Neuronal stem cell (in vitro differentiated cells): ENCODE results near the gene ACAD8.

Experiments
- DNase-seq: peaks from one replicate; pipeline ENCODE4 v3.0.0-alpha.2; 2013; ENCODE audit warnings: low spot score
- H2AFZ ChIP-seq: one replicate; pipeline ENCODE4 v1.6.1; 2013; ENCODE audit warnings: mild to moderate bottlenecking, low read length, inconsistent platforms
- H2AK5ac ChIP-seq: 2 replicates; pipeline ENCODE4 v1.6.1; 2013; ENCODE audit warnings: low read depth, mild to moderate bottlenecking, inconsistent platforms, low read length, moderate library complexity, mixed read lengths
- H2BK120ac ChIP-seq: 2 replicates; pipeline ENCODE4 v1.6.1; 2013; ENCODE audit warnings: low read depth, mild to moderate bottlenecking, inconsistent platforms, low read length, moderate library complexity, mixed read lengths
- H2BK12ac ChIP-seq: one replicate; pipeline ENCODE4 v1.6.1; 2013; ENCODE audit warnings: low read length, inconsistent platforms
- H2BK15ac ChIP-seq: 2 replicates; pipeline ENCODE4 v1.6.1; 2013; ENCODE audit warnings: mild to moderate bottlenecking, low read length, inconsistent platforms, mixed read lengths
- H2BK5ac ChIP-seq: one replicate; pipeline ENCODE4 v1.6.1; 2013; ENCODE audit warnings: inconsistent platforms, mild to moderate bottlenecking, low read length, moderate library complexity
- H3K14ac ChIP-seq: one replicate; pipeline ENCODE4 v1.6.1; 2013; ENCODE audit warnings: low read length, inconsistent platforms
- H3K18ac ChIP-seq: 2 replicates; pipeline ENCODE4 v1.6.1; 2013; ENCODE audit warnings: low read length, inconsistent platforms
- H3K23ac ChIP-seq: 2 replicates; pipeline ENCODE4 v1.6.1; 2013; ENCODE audit warnings: low read depth, mild to moderate bottlenecking, mixed read lengths, low read length, inconsistent platforms; ENCODE audit not compliant: poor library complexity
- H3K27ac ChIP-seq: replicated peaks from 3 replicates; pipeline ENCODE4 v1.5.1; 2013; ENCODE audit warnings: low read length, inconsistent platforms
- H3K27me3 ChIP-seq, 3 experiments: 2 replicates each; pipeline ENCODE4 v1.6.1; 2013; ENCODE audit warnings: low read length in 3 of 3, mild to moderate bottlenecking in 2 of 3, inconsistent platforms in 1 of 3, low read depth in 1 of 3, mixed read lengths in 1 of 3, moderate library complexity in 1 of 3; ENCODE audit not compliant: control insufficient read depth in 3 of 3, insufficient read depth in 3 of 3
- H3K36me3 ChIP-seq, 2 donors: replicated peaks in 1 of 2; 2 replicates each; pipeline ENCODE4 v1.6.1; 2013; ENCODE audit warnings: low read length in 2 of 2; ENCODE audit not compliant: control insufficient read depth in 2 of 2, insufficient read depth in 2 of 2
- H3K4ac ChIP-seq: 2 replicates; pipeline ENCODE4 v1.6.1; 2013; ENCODE audit warnings: inconsistent platforms, mild to moderate bottlenecking, low read length, moderate library complexity
- H3K4me1 ChIP-seq, 2 donors: 1 replicate in 1 of 2; 2 replicates in 1 of 2; pipeline ENCODE4 v1.6.1; 2013; ENCODE audit warnings: low read length in 2 of 2, low read depth in 1 of 2; ENCODE audit not compliant: control insufficient read depth in 2 of 2, insufficient read depth in 1 of 2
- H3K4me2 ChIP-seq: one replicate; pipeline ENCODE4 v1.6.1; 2013; ENCODE audit warnings: mild to moderate bottlenecking, low read length, inconsistent platforms; ENCODE audit not compliant: insufficient read depth, poor library complexity, severe bottlenecking
- H3K4me3 ChIP-seq, 2 donors: 2 replicates each; pipeline ENCODE4 v1.5.1; 2013; ENCODE audit warnings: low read length in 2 of 2, mild to moderate bottlenecking in 2 of 2, inconsistent platforms in 1 of 2, moderate library complexity in 1 of 2
- H3K79me1 ChIP-seq: one replicate; pipeline ENCODE4 v1.6.1; 2013; ENCODE audit warnings: low read depth, mild to moderate bottlenecking, inconsistent platforms, low read length, moderate library complexity
- H3K9ac ChIP-seq: one replicate; pipeline ENCODE4 v1.6.1; 2013; ENCODE audit warnings: mild to moderate bottlenecking, low read depth, low read length, inconsistent platforms; ENCODE audit not compliant: poor library complexity
- H3K9me3 ChIP-seq, 2 donors: replicated peaks in 1 of 2; 2 replicates each; pipeline versions ENCODE3 to v1.6.1; 2013; ENCODE audit warnings: low read length in 2 of 2, mild to moderate bottlenecking in 2 of 2, inconsistent platforms in 1 of 2, low read depth in 1 of 2, mixed read lengths in 1 of 2, moderate library complexity in 1 of 2; ENCODE audit not compliant: control insufficient read depth in 2 of 2, insufficient read depth in 1 of 2
- H4K8ac ChIP-seq: one replicate; pipeline ENCODE4 v1.6.1; 2013; ENCODE audit warnings: low read depth, mild to moderate bottlenecking, inconsistent platforms, low read length, moderate library complexity
- H4K91ac ChIP-seq: one replicate; pipeline ENCODE4 v1.6.1; 2013; ENCODE audit warnings: low read length, low read depth, mild to moderate bottlenecking, inconsistent platforms; ENCODE audit not compliant: poor library complexity
- WGBS, 2 donors: extraction: QIAGEN DNeasy Blood & Tissue Kit; methylation state at CpG; one replicate each; pipeline ENCODE4 v1.1.7; 2013; ENCODE audit warnings: missing lambda C conversion rate in 2 of 2, mixed read lengths in 1 of 2; ENCODE audit not compliant: insufficient read length in 2 of 2, insufficient replicate concordance in 1 of 2; ENCODE audit errors: extremely low coverage in 2 of 2; 5-methylcytosine and 5-hydroxymethylcytosine counted together

Gene ACAD8

DNA sequence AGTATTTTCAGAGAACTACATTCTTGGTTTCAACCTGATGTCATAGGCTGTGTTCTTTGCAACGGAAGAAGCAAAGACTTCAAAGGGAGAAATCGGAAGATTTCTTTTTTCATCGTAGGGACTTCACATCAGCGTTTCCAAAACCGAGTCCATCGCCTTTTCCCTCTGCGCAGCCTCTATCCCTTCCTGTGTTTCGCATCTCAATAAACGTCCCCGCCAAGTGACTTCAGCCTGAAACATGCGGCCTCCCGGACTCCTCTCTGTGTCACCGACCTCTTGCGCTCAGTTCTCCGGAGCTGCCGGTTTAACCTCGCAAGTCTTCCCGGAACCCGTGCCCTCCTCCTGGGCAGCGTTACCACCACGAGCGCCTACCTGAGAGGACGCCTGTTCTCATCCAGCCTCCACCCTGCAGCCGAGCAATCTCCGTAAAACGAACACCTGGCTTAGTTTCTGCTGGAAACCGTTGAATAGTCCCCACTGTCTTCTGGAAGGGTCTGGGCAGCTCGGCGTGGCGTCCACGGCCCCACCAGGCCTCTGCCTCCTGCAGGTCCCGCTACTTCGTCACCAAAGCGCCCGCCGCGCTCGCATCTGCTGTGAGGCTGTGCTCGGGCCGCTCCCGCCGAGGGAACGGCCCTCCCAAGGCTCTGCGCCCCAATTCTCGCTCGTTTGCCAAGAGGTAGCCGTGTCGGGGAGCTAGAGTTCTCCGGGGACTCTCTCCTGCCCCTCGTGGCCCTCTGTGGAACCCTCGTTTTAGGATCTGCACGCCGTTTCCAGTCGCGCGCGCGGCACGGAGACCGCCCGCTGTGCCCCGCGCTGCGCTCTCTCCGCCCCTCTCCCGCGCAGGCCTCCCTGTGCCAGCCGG lies 22.4 kb downstream of the ACAD8 start, which contains the start of gene GLB1L3:
TSS of gene GLB1L3 (plus strand) at position 846 of the 862 bp plus-strand sequence. CDS start 362 bp downstream, outside the sequence.
- H3K9me3 ChIP-seq = peaks cover 2 to 15% of the 10 kb centered on the region in 2 donors
- no peak within 1 kb of the TSS for H3K27ac ChIP-seq
- peak within 1 kb of the TSS; percentile 75 for H3K18ac ChIP-seq
- no peak within 1 kb of the TSS for H2BK12ac ChIP-seq
- WGBS, 2 donors = no CpG with 5 or more reads among the region's 68 CpGs
- peaks cover 25 to 88% (median 58%) of the 10 kb centered on the region in 3 experiments for H3K27me3 ChIP-seq
- no peak within 1 kb of the TSS for H2BK15ac ChIP-seq
- no peak within 1 kb of the TSS for H3K14ac ChIP-seq
- H3K4me1 ChIP-seq = peaks cover 2 to 22% of the 10 kb centered on the region in 2 donors
- no peak within 1 kb of the TSS for H2BK5ac ChIP-seq
- H2AFZ ChIP-seq = peak within 1 kb of the TSS; percentile 89
- H3K79me1 ChIP-seq = no peaks in the 10 kb centered on the region
- no peak within 1 kb of the TSS for H3K4ac ChIP-seq
- H3K4me2 ChIP-seq = peak within 1 kb of the TSS; percentile 96
- H2AK5ac ChIP-seq = peak within 1 kb of the TSS; percentile 0
- peak within 1 kb of the TSS; percentile 54 for H3K9ac ChIP-seq
- no peak within 1 kb of the TSS for H2BK120ac ChIP-seq
- H3K23ac ChIP-seq = peak within 1 kb of the TSS; percentile 71
- H4K8ac ChIP-seq = peak within 1 kb of the TSS; percentile 45
- H3K4me3 ChIP-seq = peak within 1 kb of the TSS; percentile 24 to 74
- no peak for DNase-seq
- no peaks in the 10 kb centered on the region for H3K36me3 ChIP-seq
- no peak within 1 kb of the TSS for H4K91ac ChIP-seq

DNA sequence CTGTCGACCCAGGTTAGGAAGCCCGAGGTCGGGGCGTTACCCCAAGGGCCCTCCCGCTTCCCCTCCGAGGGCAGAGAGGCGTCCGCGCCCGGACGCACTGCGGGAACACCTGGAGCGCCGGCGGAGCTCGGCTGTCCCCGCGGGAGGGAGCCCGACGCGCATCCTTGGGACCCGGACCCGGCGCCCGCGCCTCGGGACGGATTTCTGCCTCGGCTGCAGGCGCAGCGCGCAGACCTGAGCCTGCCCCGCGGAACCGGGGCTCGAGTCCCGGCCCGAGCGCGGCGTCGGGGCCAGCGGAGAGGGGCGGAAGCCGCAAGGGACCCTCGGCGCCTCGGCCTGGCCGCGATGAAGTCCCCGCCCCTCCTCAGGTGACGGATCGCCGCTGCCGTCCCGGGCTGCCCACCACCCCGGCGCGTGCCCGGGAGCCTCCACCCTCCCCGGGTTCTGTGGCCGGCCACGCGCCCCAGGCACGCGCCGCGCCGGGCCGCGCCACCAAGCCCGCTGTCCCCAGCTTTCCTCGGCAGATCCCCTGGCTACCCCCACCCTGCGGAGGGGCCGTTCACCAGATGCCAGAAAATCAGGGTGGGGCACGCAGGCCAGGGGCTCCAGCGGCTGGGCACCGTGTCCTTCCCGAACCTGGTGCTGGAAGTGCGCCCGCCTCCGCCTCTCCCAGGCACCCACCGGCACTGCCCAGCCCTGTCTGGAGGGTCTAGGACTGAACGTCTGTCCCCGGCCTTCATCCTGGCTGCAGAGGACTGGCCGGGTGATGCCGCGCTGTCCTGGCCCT lies 23.2 kb downstream of the ACAD8 start:
- Histone ChIP-seq H3K4me1 (peaks cover 2 to 22% of the 10 kb centered on the region in 2 donors), H4K8ac (no peak overlapping the region), H3K27ac (no peak overlapping the region), H3K36me3 (no peaks in the 10 kb centered on the region), H2BK5ac (no peak overlapping the region), H3K27me3 (peaks cover 25 to 87% (median 56%) of the 10 kb centered on the region in 3 experiments), H3K23ac (peak overlapping the region; percentile 71), H3K4ac (no peak overlapping the region), H2AK5ac (no peak overlapping the region), H3K4me3 (peak overlapping the region; percentile 24 to 74), H3K14ac (no peak overlapping the region), H3K9me3 (peaks cover 2 to 15% of the 10 kb centered on the region in 2 donors), H2BK15ac (no peak overlapping the region), H3K4me2 (peak overlapping the region; percentile 96), H3K18ac (peak overlapping the region; percentile 75), H2BK120ac (no peak overlapping the region), H2BK12ac (no peak overlapping the region), H4K91ac (no peak overlapping the region), H3K79me1 (no peaks in the 10 kb centered on the region), H2AFZ (peak overlapping the region; percentile 89), H3K9ac (peak overlapping the region; percentile 54)
- WGBS, 2 donors = no CpG with 5 or more reads among the region's 88 CpGs
- no peak for DNase-seq

DNA sequence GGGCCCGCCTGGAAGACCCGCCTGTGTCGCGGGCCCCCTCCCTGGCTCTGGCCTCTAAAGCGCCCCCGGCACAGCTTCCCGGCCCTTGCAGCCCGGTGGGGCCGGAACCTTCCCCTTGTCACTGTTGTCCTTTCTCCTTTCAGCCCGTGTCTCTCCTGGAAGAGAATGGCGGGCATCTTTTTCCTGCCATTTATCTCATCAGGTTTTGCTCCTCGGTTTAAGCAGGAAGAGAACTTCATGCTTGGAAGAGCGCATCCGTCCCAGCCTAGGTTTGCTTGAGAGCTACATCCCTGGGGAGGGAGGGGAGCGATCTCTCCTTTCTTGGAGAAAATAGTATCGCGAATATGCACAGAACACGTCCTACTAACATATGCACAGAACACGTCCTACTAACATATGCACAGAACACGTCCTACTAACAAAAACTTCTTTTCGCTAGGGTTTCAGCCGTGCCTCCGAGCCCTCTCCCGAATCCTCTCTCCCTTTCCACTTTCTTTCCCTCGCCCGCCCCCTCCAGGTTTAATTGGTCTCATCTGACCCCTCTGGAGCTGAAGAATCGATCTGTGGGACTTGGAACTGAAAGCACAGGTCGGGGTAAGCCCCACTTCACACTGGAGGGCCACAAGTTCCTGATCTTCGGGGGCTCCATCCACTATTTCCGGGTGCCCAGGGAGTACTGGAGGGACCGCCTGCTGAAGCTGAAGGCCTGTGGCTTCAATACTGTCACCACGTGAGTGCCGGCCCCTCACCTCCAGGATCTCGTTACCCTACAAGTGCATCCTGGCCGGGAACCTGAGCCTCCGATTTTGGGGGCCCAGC lies 24.0 kb downstream of the ACAD8 start:
- H3K4me1 ChIP-seq = peaks cover 2 to 21% of the 10 kb centered on the region in 2 donors
- no peak overlapping the region for H4K8ac ChIP-seq
- peak overlapping the region; percentile 71 for H3K23ac ChIP-seq
- peaks cover 2 to 15% of the 10 kb centered on the region in 2 donors for H3K9me3 ChIP-seq
- peak overlapping the region in 1 of 2 donors; percentile 74 for H3K4me3 ChIP-seq
- H2AFZ ChIP-seq = peak overlapping the region; percentile 89
- peak overlapping the region; percentile 67 for H3K18ac ChIP-seq
- H2BK12ac ChIP-seq = no peak overlapping the region
- no peaks in the 10 kb centered on the region for H3K79me1 ChIP-seq
- no peak overlapping the region for H2BK120ac ChIP-seq
- no peak overlapping the region for H2BK15ac ChIP-seq
- no peaks in the 10 kb centered on the region for H3K36me3 ChIP-seq
- no peak overlapping the region for H2AK5ac ChIP-seq
- H4K91ac ChIP-seq = no peak overlapping the region
- no CpG with 5 or more reads among the region's 36 CpGs for WGBS, 2 donors
- H3K4ac ChIP-seq = no peak overlapping the region
- peak overlapping the region; percentile 54 for H3K9ac ChIP-seq
- DNase-seq = no peak
- H3K4me2 ChIP-seq = peak overlapping the region; percentile 96
- H2BK5ac ChIP-seq = no peak overlapping the region
- H3K27ac ChIP-seq = no peak overlapping the region
- H3K27me3 ChIP-seq = peaks cover 25 to 85% (median 54%) of the 10 kb centered on the region in 3 experiments
- no peak overlapping the region for H3K14ac ChIP-seq
